ENCODE results near the gene CCSER2. TPM values are rescaled to one million over a fixed set of nuclear protein-coding genes. Genes with fewer than 3 reads are reported as not detected.
"Not testable (repeated sequence)": the region's sequence is repeated elsewhere in the genome, so short reads cannot be mapped to it uniquely, and the experiment has no call there.

CCSER2 gene
- total and polyA plus RNA-seq, 4 donors, result 9.4 to 83.5 (median 32.5) TPM

- DNase-seq (no peak), ATAC-seq (ENCODE audit: insufficient read depth, low FRiP score) (no peak)
- no peaks in the 10 kb centered on the region for H3K27me3 ChIP-seq (ENCODE audit: control insufficient read depth in 3 of 3, insufficient read depth in 3 of 3, low read length in 2 of 3)
- H3K4me1 ChIP-seq (ENCODE audit: control insufficient read depth in 5 of 5, insufficient read depth in 5 of 5, low read length in 5 of 5), result peaks cover 0 to 8% (median 5%) of the 10 kb centered on the region in 5 donors
- no peak overlapping the region for H3K9ac ChIP-seq (ENCODE audit: insufficient read depth in 1 of 2, low read length in 2 of 2)
- TF ChIP-seq CTCF (IDR thresholded peaks at IDR 0.05; ENCODE audit: control extremely low read depth, extremely low read depth), result no peak
- H3K36me3 ChIP-seq (ENCODE audit: control insufficient read depth in 4 of 4, insufficient read depth in 4 of 4, low read length in 4 of 4), result no peaks in the 10 kb centered on the region
- WGBS, 2 donors, result 83 to 87% methylated on average over 17 of the region's 17 CpGs
- no peak overlapping the region for H3K4me3 ChIP-seq
- H3K27ac ChIP-seq (ENCODE audit: low read depth in 1 of 2, low read length in 1 of 2), result no peak overlapping the region
- H3K9me3 ChIP-seq (ENCODE audit: control insufficient read depth in 4 of 4, insufficient read depth in 3 of 4, low read length in 3 of 4), result peaks cover 0 to 5% (median 0%) of the 10 kb centered on the region in 4 donors
Observed at GRCh38 chr10:84525120-84525806, 196.9 kb downstream of the CCSER2 start.

- ATAC-seq (ENCODE audit: insufficient read depth, low FRiP score), result not testable (repeated sequence)
Observed at GRCh38 chr10:84525807-84526182, 197.4 kb downstream of the CCSER2 start.

GRCh38 chr10:84527386-84527785, 199.0 kb downstream of the CCSER2 start:
- ATAC-seq (ENCODE audit: insufficient read depth, low FRiP score); H3K27me3 ChIP-seq (ENCODE audit: control insufficient read depth in 3 of 3, insufficient read depth in 3 of 3, low read length in 2 of 3); H3K36me3 ChIP-seq (ENCODE audit: control insufficient read depth in 4 of 4, insufficient read depth in 4 of 4, low read length in 4 of 4); H3K4me3 ChIP-seq; H3K27ac ChIP-seq (ENCODE audit: low read depth in 1 of 2, low read length in 1 of 2); H3K4me1 ChIP-seq (ENCODE audit: control insufficient read depth in 5 of 5, insufficient read depth in 5 of 5, low read length in 5 of 5); H3K9ac ChIP-seq (ENCODE audit: insufficient read depth in 1 of 2, low read length in 2 of 2); H3K9me3 ChIP-seq (ENCODE audit: control insufficient read depth in 4 of 4, insufficient read depth in 3 of 4, low read length in 3 of 4): not testable (repeated sequence)
- WGBS, 2 donors, result 76 to 85% methylated on average over 5 of the region's 5 CpGs
- DNase-seq, result peak in 2 of 3 donors; percentile 36 to 58

More at GRCh38 chr10:84525807-84526182, 197.4 kb downstream of the CCSER2 start:
- not testable (repeated sequence) for DNase-seq; H3K9ac ChIP-seq (ENCODE audit: insufficient read depth in 1 of 2, low read length in 2 of 2); H3K27me3 ChIP-seq (ENCODE audit: control insufficient read depth in 3 of 3, insufficient read depth in 3 of 3, low read length in 2 of 3); H3K4me3 ChIP-seq; H3K4me1 ChIP-seq (ENCODE audit: control insufficient read depth in 5 of 5, insufficient read depth in 5 of 5, low read length in 5 of 5); H3K36me3 ChIP-seq (ENCODE audit: control insufficient read depth in 4 of 4, insufficient read depth in 4 of 4, low read length in 4 of 4); H3K27ac ChIP-seq (ENCODE audit: low read depth in 1 of 2, low read length in 1 of 2); H3K9me3 ChIP-seq (ENCODE audit: control insufficient read depth in 4 of 4, insufficient read depth in 3 of 4, low read length in 3 of 4)
- WGBS, 2 donors, result 99 to 100% methylated on average over 7 of the region's 7 CpGs

DNA sequence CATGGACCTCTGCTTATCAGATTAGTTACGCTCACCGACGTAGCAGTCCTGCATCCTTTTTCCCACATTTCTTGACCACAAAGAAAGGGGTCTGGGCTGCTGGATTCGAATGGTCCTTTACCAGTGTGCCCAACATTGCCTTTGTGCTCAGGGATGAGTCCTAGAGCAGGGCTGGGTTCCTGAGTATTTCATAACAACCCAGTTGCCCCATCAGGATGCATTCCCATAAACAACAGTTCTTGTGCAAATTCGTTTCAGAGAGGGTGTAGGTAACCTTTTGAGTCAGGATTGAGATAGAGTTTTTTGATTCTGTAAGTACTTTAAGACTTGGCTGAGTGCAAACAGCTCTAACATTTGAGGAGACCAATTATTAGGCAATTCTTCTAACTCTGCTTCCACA, 200.1 kb downstream of the CCSER2 start:
- H3K9me3 ChIP-seq (ENCODE audit: control insufficient read depth in 4 of 4, insufficient read depth in 3 of 4, low read length in 3 of 4); ATAC-seq (ENCODE audit: insufficient read depth, low FRiP score); H3K4me1 ChIP-seq (ENCODE audit: control insufficient read depth in 5 of 5, insufficient read depth in 5 of 5, low read length in 5 of 5); DNase-seq; H3K27ac ChIP-seq (ENCODE audit: low read depth in 1 of 2, low read length in 1 of 2); H3K9ac ChIP-seq (ENCODE audit: insufficient read depth in 1 of 2, low read length in 2 of 2); H3K27me3 ChIP-seq (ENCODE audit: control insufficient read depth in 3 of 3, insufficient read depth in 3 of 3, low read length in 2 of 3); H3K4me3 ChIP-seq; H3K36me3 ChIP-seq (ENCODE audit: control insufficient read depth in 4 of 4, insufficient read depth in 4 of 4, low read length in 4 of 4): not testable (repeated sequence)
- 80 to 86% methylated on average over 5 of the region's 5 CpGs for WGBS, 2 donors

DNA sequence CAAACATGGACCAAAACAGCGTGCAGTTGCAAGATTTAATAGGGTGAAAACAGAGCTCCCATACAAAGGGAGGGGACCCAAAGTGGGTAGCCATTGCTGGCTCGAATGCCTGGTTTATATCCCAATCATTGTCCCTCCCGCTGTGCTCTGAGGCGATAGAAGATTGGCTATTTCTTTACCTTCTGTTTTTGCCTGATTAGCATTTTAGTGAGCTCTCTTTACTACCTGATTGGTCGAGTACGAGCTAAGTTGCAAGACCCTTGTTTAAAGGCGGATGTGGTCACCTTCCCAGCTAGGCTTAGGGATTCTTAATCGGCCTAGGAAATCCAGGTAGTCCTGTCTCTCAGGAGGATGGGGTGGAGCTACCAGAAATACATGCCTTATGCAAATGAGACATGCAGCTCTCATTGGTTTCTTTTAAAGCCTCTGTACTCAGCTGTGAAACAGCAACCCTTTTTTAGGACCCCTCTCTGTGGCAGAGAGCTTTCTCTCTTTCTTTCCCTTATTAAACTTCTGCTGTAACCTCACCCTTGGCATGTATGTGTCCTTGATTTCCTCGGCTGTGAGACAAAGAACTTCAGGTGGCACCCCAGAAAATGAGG, 202.4 kb downstream of the CCSER2 start:
- H3K9me3 ChIP-seq (ENCODE audit: control insufficient read depth in 4 of 4, insufficient read depth in 3 of 4, low read length in 3 of 4), result peaks cover 0 to 3% (median 0%) of the 10 kb centered on the region in 4 donors
- no peak for ATAC-seq (ENCODE audit: insufficient read depth, low FRiP score)
- H3K36me3 ChIP-seq (ENCODE audit: control insufficient read depth in 4 of 4, insufficient read depth in 4 of 4, low read length in 4 of 4), result no peaks in the 10 kb centered on the region
- no peak for TF ChIP-seq CTCF (IDR thresholded peaks at IDR 0.05; ENCODE audit: control extremely low read depth, extremely low read depth)
- 95 to 97% methylated on average over 9 of the region's 9 CpGs for WGBS, 2 donors
- no peak overlapping the region for H3K9ac ChIP-seq (ENCODE audit: insufficient read depth in 1 of 2, low read length in 2 of 2)
- DNase-seq, result no peak
- no peaks in the 10 kb centered on the region for H3K27me3 ChIP-seq (ENCODE audit: control insufficient read depth in 3 of 3, insufficient read depth in 3 of 3, low read length in 2 of 3)
- H3K27ac ChIP-seq (ENCODE audit: low read depth in 1 of 2, low read length in 1 of 2), result no peak overlapping the region
- H3K4me1 ChIP-seq (ENCODE audit: control insufficient read depth in 5 of 5, insufficient read depth in 5 of 5, low read length in 5 of 5), result peaks cover 0 to 4% (median 0%) of the 10 kb centered on the region in 5 donors
- H3K4me3 ChIP-seq, result no peak overlapping the region
